Ectodermal cell (in vitro differentiated cells): Measurements from ENCODE around the gene SUPT20HL2.
"Not testable (repeated sequence)": the region's sequence is repeated elsewhere in the genome, so short reads cannot be mapped to it uniquely, and the experiment has no call there.

ENCODE experiments used
- H3K27ac ChIP-seq: 2 replicates; pipeline ENCODE4 v1.7.0; 2013; ENCODE audit warnings: mild to moderate bottlenecking, low read depth, low read length; ENCODE audit not compliant: insufficient read depth, poor library complexity, severe bottlenecking
- H3K27me3 ChIP-seq: 2 replicates; pipeline ENCODE4 v1.7.0; 2013; ENCODE audit warnings: mild to moderate bottlenecking, low read length; ENCODE audit not compliant: insufficient read depth, control insufficient read depth, poor library complexity, severe bottlenecking
- H3K36me3 ChIP-seq: one replicate; pipeline ENCODE4 v1.7.0; 2013; ENCODE audit warnings: low read length; ENCODE audit not compliant: control insufficient read depth, insufficient read depth
- H3K4me1 ChIP-seq: one replicate; pipeline ENCODE4 v1.7.0; 2013; ENCODE audit warnings: low read length; ENCODE audit not compliant: control insufficient read depth, insufficient read depth
- H3K4me3 ChIP-seq: 2 replicates; pipeline ENCODE4 v1.7.0; 2013; ENCODE audit warnings: low read depth, low read length, control low read depth; ENCODE audit not compliant: insufficient read depth
- H3K9me3 ChIP-seq: 2 replicates; pipeline ENCODE4 v1.7.0; 2013; ENCODE audit warnings: mild to moderate bottlenecking, low read length, moderate library complexity; ENCODE audit not compliant: control insufficient read depth
- WGBS, 2 experiments: methylation state at CpG; one replicate each; pipeline ENCODE4 v1.1.7; 2013; ENCODE audit warnings: missing lambda C conversion rate in 2 of 2; 5-methylcytosine and 5-hydroxymethylcytosine counted together

Gene SUPT20HL2

DNA sequence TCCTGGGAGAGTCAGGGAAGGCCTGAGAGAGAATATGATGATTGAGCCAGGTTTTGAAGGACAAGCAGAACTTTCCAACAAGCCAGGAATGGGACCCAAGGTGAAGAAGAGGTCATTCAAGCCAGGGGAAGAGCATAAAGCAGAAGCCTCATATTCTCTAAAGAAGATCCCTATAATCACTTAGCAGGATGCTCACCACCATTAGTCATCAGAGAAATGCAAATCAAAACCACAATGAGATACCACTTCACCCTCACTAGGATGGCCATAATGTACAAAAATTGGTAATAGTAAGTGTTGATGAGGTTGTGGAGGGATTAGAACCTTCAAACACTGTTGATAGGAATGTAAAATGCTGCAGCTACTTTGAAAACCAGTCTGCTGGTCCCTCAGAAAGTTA lies 26.0 kb upstream of the SUPT20HL2 start:
- Histone ChIP-seq H3K27me3 (no peaks in the 10 kb centered on the region), H3K4me3 (no peak overlapping the region), H3K4me1 (no peaks in the 10 kb centered on the region), H3K27ac (no peak overlapping the region), H3K36me3 (no peaks in the 10 kb centered on the region), H3K9me3 (no peaks in the 10 kb centered on the region)

DNA sequence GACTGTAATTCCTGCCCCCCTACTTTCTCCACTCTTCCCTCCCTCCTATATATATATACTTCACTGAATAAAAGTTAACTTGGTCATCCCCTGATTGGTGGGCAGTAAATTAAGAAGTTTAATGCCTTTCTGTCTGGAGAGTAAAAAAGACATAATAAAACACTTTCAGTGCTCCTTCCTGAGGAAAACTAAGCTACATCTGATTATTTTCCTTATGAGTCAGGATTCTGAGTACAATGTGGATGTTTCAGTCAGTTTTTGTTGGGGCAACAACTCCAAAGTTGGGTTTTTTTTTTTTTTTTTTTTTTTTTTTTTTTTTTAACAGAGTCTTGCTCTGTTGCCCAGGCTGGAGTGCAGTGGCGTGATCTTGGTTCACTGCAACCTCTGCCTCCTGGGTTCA lies 22.0 kb upstream of the SUPT20HL2 start:
- Histone ChIP-seq H3K36me3 (no peaks in the 10 kb centered on the region), H3K4me1 (no peaks in the 10 kb centered on the region), H3K9me3 (no peaks in the 10 kb centered on the region), H3K4me3 (no peak overlapping the region), H3K27ac (no peak overlapping the region), H3K27me3 (no peaks in the 10 kb centered on the region)
- 90% methylated on average over 1 of the region's 1 CpG; no CpG with 5 or more reads in 1 of the 2 experiments for WGBS, 2 experiments

DNA sequence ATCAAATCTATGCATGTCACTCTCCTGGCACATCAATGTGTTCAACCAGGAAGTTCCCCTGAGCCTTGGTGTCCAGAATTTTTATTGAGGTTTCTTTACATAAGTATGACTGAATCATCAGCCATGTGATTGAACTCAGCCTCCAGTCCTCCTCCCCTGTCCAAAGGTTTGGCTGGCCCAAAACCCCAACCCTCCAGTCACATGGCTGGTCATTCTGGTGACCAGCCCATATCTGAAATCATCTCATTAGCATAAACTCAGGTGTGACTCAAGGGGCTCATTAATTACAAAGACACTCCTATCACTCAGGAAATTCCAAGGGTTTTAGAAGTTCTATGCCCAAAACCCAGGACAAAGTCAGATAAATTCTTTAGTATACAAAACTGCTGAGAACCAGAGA lies 20.6 kb upstream of the SUPT20HL2 start:
- no peaks in the 10 kb centered on the region for H3K36me3 ChIP-seq
- no peaks in the 10 kb centered on the region for H3K27me3 ChIP-seq
- no peak overlapping the region for H3K4me3 ChIP-seq
- no peak overlapping the region for H3K27ac ChIP-seq
- no peaks in the 10 kb centered on the region for H3K9me3 ChIP-seq
- no peaks in the 10 kb centered on the region for H3K4me1 ChIP-seq

DNA sequence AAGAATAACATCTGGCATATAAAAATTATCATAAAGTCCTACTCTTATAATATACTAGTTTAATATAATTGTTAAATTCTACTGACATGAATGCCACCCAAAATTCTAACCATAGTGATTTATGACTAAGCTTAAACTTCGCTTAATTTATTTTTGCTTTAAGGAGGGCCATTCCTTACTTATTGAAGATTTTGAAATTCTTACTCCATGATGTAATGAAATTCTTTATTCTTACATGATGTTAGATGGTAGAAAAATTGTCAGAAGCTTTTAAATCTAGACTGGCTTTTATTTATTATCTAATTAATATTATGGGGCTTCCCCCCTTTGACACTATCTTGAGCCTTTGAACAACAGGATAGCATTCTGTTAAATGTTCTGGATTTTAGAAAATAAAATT lies 19.5 kb upstream of the SUPT20HL2 start:
- Histone ChIP-seq H3K4me1 (no peaks in the 10 kb centered on the region), H3K9me3 (no peaks in the 10 kb centered on the region), H3K4me3 (no peak overlapping the region), H3K36me3 (no peaks in the 10 kb centered on the region), H3K27me3 (no peaks in the 10 kb centered on the region), H3K27ac (no peak overlapping the region)
- no CpG with 5 or more reads among the region's 1 CpG for WGBS, 2 experiments

DNA sequence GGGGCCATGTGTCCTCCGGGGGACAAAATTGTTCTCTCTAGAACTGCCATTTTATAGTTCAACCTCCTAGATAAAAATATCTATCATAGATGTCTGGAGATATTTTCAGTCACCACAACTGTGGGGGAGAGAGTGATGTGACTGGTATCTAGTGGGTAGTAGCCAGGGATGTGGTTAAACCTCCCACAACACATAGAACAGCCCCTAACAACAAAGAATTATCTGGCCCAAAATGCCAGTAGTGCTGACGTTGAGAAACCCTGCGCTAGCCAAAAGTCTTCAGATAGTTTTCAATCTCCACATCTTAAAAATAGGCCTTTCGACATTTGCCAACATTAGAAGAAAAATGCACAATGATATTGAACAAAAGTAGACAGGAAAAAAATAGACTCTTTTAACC lies 19.0 kb upstream of the SUPT20HL2 start:
- H3K27me3 ChIP-seq, result no peaks in the 10 kb centered on the region
- H3K9me3 ChIP-seq, result no peaks in the 10 kb centered on the region
- H3K4me1 ChIP-seq, result no peaks in the 10 kb centered on the region
- 83 to 96% methylated on average over 2 to 3 of the region's 4 CpGs for WGBS, 2 experiments
- no peak overlapping the region for H3K27ac ChIP-seq
- no peak overlapping the region for H3K4me3 ChIP-seq
- no peaks in the 10 kb centered on the region for H3K36me3 ChIP-seq

DNA sequence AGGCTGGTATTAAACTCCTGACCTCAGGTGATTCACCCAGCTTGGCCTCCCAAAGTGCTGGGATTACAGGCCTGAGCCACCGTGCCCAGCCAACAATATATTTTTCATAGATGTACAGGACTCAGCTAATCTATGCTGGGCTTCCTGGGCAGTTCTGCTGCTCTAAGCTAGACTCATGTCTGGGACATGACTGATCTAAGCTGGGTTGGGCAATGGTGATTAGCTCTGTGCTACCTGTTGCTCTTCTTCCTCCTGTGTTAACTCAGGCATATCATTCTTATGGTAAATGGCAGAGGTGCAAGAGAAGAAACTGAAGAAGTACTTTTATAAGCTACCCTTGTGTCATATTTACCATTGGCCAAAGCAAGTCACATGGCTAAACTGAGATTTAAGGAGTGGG lies 11.4 kb upstream of the SUPT20HL2 start:
- H3K27ac ChIP-seq, result no peak overlapping the region
- no peaks in the 10 kb centered on the region for H3K9me3 ChIP-seq
- 84 to 100% methylated on average over 1 of the region's 1 CpG for WGBS, 2 experiments
- no peaks in the 10 kb centered on the region for H3K36me3 ChIP-seq
- no peak overlapping the region for H3K4me3 ChIP-seq
- H3K4me1 ChIP-seq, result no peaks in the 10 kb centered on the region
- no peaks in the 10 kb centered on the region for H3K27me3 ChIP-seq

DNA sequence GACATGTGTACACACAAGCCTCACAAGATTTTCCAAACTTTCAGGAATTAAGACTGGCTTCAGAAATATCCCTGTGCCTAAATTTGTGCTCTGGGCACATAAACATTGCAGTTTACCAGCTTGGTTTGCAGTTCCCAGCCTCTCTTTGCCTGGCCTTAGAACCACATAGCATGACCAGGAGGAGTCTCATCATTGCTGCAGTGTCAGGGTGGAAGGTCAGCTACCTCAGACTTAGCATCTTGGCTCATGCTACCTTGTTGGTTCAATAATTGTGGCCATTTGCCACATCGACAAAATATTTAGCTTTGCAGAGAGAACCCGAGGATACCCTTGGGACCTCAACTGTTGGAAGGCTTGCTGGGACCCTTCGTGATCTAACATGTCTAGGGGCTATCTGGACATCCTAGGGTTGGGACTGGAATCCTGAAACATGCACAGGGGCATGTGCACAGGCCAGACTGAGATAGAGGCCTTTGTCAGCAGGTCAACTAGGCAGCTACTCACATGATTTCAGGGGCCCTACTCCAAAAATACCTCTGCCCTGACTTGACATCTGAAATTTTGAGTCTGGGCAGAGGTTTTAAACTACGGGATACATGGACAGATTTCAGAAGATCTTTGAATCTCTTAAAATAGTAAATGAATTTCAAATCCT lies 8.0 kb upstream of the SUPT20HL2 start:
- no peaks in the 10 kb centered on the region for H3K4me1 ChIP-seq
- H3K27ac ChIP-seq, result no peak overlapping the region
- WGBS, 2 experiments, result 89 to 97% methylated on average over 4 of the region's 4 CpGs
- no peaks in the 10 kb centered on the region for H3K27me3 ChIP-seq
- H3K4me3 ChIP-seq, result no peak overlapping the region
- no peaks in the 10 kb centered on the region for H3K9me3 ChIP-seq
- H3K36me3 ChIP-seq, result no peaks in the 10 kb centered on the region

DNA sequence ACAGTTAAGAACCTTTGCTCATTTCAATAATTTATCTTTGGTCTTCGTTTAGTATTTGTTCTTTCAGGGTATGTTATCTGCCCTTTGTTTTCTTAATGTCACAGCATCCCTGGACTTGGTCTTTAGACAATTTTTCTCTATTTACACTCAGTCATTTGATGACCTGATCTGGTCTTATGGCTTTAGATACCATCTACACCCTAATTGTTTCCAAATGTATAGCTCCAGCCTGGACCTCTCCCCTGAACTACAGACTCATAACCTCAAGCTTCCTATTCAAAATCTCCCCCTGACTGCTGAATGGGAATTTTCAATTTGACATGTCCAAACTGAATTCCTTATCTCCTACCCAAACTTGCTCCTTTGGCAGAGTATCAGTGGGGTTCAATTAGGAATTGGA lies 3.7 kb upstream of the SUPT20HL2 start:
- H3K27me3 ChIP-seq, result no peaks in the 10 kb centered on the region
- WGBS, 2 experiments, result 100% methylated on average over 1 of the region's 1 CpG; no CpG with 5 or more reads in 1 of the 2 experiments

DNA sequence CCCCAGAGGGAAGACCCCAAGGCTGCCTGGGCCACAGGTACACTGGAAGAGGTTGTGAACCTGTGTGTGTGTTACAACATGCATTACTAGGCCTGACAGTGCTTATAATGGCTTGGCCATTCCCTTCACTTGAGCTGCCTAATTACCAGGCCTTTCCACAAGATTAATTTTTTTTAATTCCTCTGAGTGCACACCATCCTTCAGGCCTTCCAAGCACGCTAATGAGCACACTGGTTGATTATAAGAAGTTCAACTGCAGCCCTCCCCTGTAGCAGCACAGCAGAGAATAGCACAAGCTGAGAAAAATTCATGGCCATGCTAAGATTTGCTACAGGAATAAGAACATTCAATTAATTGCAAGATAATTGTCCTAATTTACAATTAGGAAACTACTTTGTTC lies 2.2 kb upstream of the SUPT20HL2 start:
- 88 to 92% methylated on average over 1 of the region's 1 CpG for WGBS, 2 experiments
- Histone ChIP-seq H3K4me3 (no peak overlapping the region), H3K4me1 (no peaks in the 10 kb centered on the region)

More for the DNA sequence above, 3.7 kb upstream of the SUPT20HL2 start:
- H3K4me1 ChIP-seq, result no peaks in the 10 kb centered on the region
- no peaks in the 10 kb centered on the region for H3K9me3 ChIP-seq
- H3K36me3 ChIP-seq, result no peaks in the 10 kb centered on the region
- no peak overlapping the region for H3K27ac ChIP-seq
- no peak overlapping the region for H3K4me3 ChIP-seq

DNA sequence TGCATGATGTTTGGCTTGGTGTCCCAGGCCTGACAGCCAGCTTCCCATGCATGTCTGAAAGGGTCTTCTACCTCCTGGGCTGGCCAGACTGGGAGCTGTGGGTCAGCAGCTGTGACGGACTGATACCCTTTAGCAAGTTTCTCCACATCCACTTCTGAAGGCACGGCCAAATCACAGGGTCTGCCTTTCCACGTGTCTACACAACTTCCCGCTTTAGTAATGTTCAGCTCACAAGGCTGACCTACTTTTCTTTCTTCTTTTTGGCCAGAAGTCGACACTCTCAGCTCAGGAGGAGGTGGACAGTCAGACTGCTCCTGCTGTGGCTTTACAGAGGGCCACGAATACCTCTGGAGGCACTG lies 1.6 kb downstream of the SUPT20HL2 start:
- not testable (repeated sequence) for H3K36me3 ChIP-seq, H3K27ac ChIP-seq, H3K27me3 ChIP-seq, H3K9me3 ChIP-seq, H3K4me1 ChIP-seq, H3K4me3 ChIP-seq
- 91 to 97% methylated on average over 5 to 6 of the region's 6 CpGs for WGBS, 2 experiments

More for the DNA sequence above, 2.2 kb upstream of the SUPT20HL2 start:
- H3K27me3 ChIP-seq, result no peaks in the 10 kb centered on the region
- no peaks in the 10 kb centered on the region for H3K9me3 ChIP-seq
- no peaks in the 10 kb centered on the region for H3K36me3 ChIP-seq
- H3K27ac ChIP-seq, result no peak overlapping the region
